Endothelial cell of umbilical vein (primary cell): ENCODE measurements around the gene KIF6. TPM values are rescaled to one million over a fixed set of nuclear protein-coding genes. Genes with fewer than 3 reads are reported as not detected.

Experiments used
- BruUV-seq: library from RNA; stranded (reverse); fragments of 400-500 nt; replicated peaks from 2 replicates; lab custom pipeline; 2021; lab: Mats Ljungman, UMichigan
- CTCF ChIA-PET: fragments of 300-600, 350-600 bp; sonication (Branson Sonifier 250); formaldehyde crosslinking; loops from one replicate; lab custom pipeline; 2021; ENCODE audit warnings: antibody characterized with exemption, inconsistent platforms; lab: Charles Lee
- POLR2A ChIA-PET: fragments of 300-600, 350-600 bp; sonication (Branson Sonifier 250); formaldehyde crosslinking; loops from one replicate; lab custom pipeline; 2021; ENCODE audit warnings: antibody characterized with exemption, inconsistent platforms; lab: Charles Lee
- DNase-seq: peaks from one replicate; pipeline ENCODE4 v3.0.0-alpha.2; 2011; ENCODE audit warnings: low read depth, low spot score
- FAIRE-seq: peaks from 2 replicates; lab custom pipeline; 2011; peaks lifted over from hg19 to GRCh38; lab: Jason Lieb, UNC
- H2AFZ ChIP-seq: 2 replicates; pipeline ENCODE4 v1.6.0; 2012; ENCODE audit warnings: low read depth, low read length, control low read depth, inconsistent platforms
- H3K27ac ChIP-seq: 2 replicates; pipeline ENCODE4 v1.5.1; 2011; ENCODE audit warnings: low read depth, mild to moderate bottlenecking, control low read depth, low read length, moderate library complexity; ENCODE audit not compliant: insufficient read depth
- H3K27me3 ChIP-seq, 2 experiments: 2 replicates each; pipeline versions ENCODE4 v1.6.0 to v1.6.1; 2011; ENCODE audit warnings: low read length in 2 of 2, mixed read lengths in 1 of 2; ENCODE audit not compliant: control insufficient read depth in 2 of 2, insufficient read depth in 2 of 2
- H3K36me3 ChIP-seq, 2 experiments: 2 replicates in 1 of 2; 3 replicates in 1 of 2; pipeline ENCODE4 v1.5.1; 2011; ENCODE audit warnings: low read length in 2 of 2, mild to moderate bottlenecking in 1 of 2, moderate library complexity in 1 of 2; ENCODE audit not compliant: control insufficient read depth in 2 of 2, insufficient read depth in 2 of 2; ENCODE audit errors: extremely low read depth in 1 of 2
- H3K4me1 ChIP-seq: 3 replicates; pipeline ENCODE4 v1.5.1; 2011; ENCODE audit warnings: mild to moderate bottlenecking, low read length; ENCODE audit not compliant: control insufficient read depth, insufficient read depth; ENCODE audit errors: extremely low read depth
- H3K4me2 ChIP-seq: 2 replicates; pipeline ENCODE4 v1.6.1; 2011; ENCODE audit warnings: low read length, control low read depth, mixed read lengths; ENCODE audit not compliant: insufficient read depth
- H3K4me3 ChIP-seq, 3 experiments: fragments of 200-600 bp in 1 of 3; sonication (generic), shearing (Covaris generic) in 1 of 3; replicated peaks in 1 of 3; 2 replicates each; pipeline ENCODE4 v1.5.1; 2011 to 2016; ENCODE audit warnings: control low read depth in 3 of 3, low read length in 3 of 3, mild to moderate bottlenecking in 2 of 3, inconsistent platforms in 1 of 3, low read depth in 1 of 3, moderate library complexity in 1 of 3; ENCODE audit not compliant: insufficient read depth in 1 of 3
- H3K79me2 ChIP-seq: 2 replicates; pipeline ENCODE4 v1.6.0; 2012; ENCODE audit warnings: low read length, inconsistent platforms; ENCODE audit not compliant: control insufficient read depth, insufficient read depth
- H3K9ac ChIP-seq: replicated peaks from 2 replicates; pipeline ENCODE3; 2011; ENCODE audit warnings: low read length, control low read depth; ENCODE audit not compliant: insufficient read depth; ENCODE audit errors: extremely low read depth
- H3K9me1 ChIP-seq: replicated peaks from 3 replicates; pipeline ENCODE4 v1.6.0; 2011; ENCODE audit warnings: mild to moderate bottlenecking, low read length; ENCODE audit not compliant: control insufficient read depth, insufficient read depth; ENCODE audit errors: extremely low read depth
- H3K9me3 ChIP-seq: replicated peaks from 2 replicates; pipeline ENCODE4 v1.5.1; 2012; ENCODE audit warnings: low read length, inconsistent platforms; ENCODE audit not compliant: control insufficient read depth, insufficient read depth
- H4K20me1 ChIP-seq: replicated peaks from 2 replicates; pipeline ENCODE3; 2011; ENCODE audit warnings: mild to moderate bottlenecking, low read length; ENCODE audit not compliant: control insufficient read depth, insufficient read depth; ENCODE audit errors: extremely low read depth
- CTCF ChIP-seq, 2 donors: IDR thresholded peaks; 1 replicate in 1 of 2; 2 replicates in 1 of 2; pipeline ENCODE4 v1.5.1; 2011; ENCODE audit warnings: low read length in 2 of 2, mild to moderate bottlenecking in 2 of 2, moderate library complexity in 2 of 2, control low read depth in 1 of 2, inconsistent platforms in 1 of 2, low read depth in 1 of 2; ENCODE audit not compliant: insufficient read depth in 1 of 2; ENCODE audit errors: extremely low read depth in 1 of 2
- EZH2 ChIP-seq: IDR thresholded peaks from 2 replicates; pipeline ENCODE4 v1.6.1; 2012; ENCODE audit warnings: borderline replicate concordance, low read depth, mild to moderate bottlenecking, moderate library complexity, low read length, inconsistent platforms; ENCODE audit not compliant: severe bottlenecking
- GATA2 ChIP-seq: IDR thresholded peaks from 2 replicates; pipeline ENCODE4 v1.7.0; 2011; ENCODE audit warnings: low read depth, mild to moderate bottlenecking, moderate library complexity, mixed read lengths, low read length; ENCODE audit not compliant: insufficient read length, insufficient read depth
- JUN ChIP-seq: IDR thresholded peaks from 2 replicates; pipeline ENCODE4 v1.6.1; 2011; ENCODE audit warnings: borderline replicate concordance, low read depth; ENCODE audit not compliant: insufficient read length, insufficient read depth
- MAX ChIP-seq: IDR thresholded peaks from 2 replicates; pipeline ENCODE4 v1.6.1; 2011; ENCODE audit not compliant: insufficient read depth, insufficient read length
- MYC ChIP-seq: IDR thresholded peaks from one replicate; pipeline ENCODE4 v1.6.1; 2011; ENCODE audit warnings: mild to moderate bottlenecking, low read depth, low read length
- POLR2A ChIP-seq: IDR thresholded peaks from 2 replicates; pipeline ENCODE4 v1.6.1; 2012; ENCODE audit warnings: low read depth, mild to moderate bottlenecking, control low read depth, low read length
- POLR2AphosphoS5 ChIP-seq: IDR thresholded peaks from 2 replicates; pipeline ENCODE4 v1.6.1; 2012; ENCODE audit warnings: low read depth, mild to moderate bottlenecking, control low read depth, low read length, moderate library complexity; ENCODE audit not compliant: insufficient read depth
- dilution Hi-C: fragments of 300-500 bp; cut with MboI; formaldehyde crosslinking; loops from one replicate; pipeline ENCODE4 v1.15.0; 2019; ENCODE audit warnings: low sequenced_read_pairs; ENCODE audit not compliant: extremely low pct_ligation_motif_present
- intact Hi-C: fragments of 100-400 bp; cut with micrococcal nuclease; formaldehyde crosslinking; loops from one replicate; pipeline ENCODE4 v1.10.0; 2022
- polyA plus RNA-seq, 4 experiments: library from polyadenylated mRNA; depleted of rRNA in 3 of 4; stranded (reverse) in 3 of 4; unstranded in 1 of 4; fragments of >200 nt; gene quantifications; 2 replicates each; pipeline versions ENCODE4 v1.2.1 to v1.2.3, GENCODE V29; 2011 to 2012; ENCODE audit warnings: missing spikeins in 1 of 4
- total RNA-seq: library from RNA; stranded (reverse); gene quantifications from 2 replicates; pipeline ENCODE4 v1.2.3, GENCODE V29; 2021

KIF6 gene
- total and polyA plus RNA-seq, 2 donors (not counting 3 experiments of a cell fraction or from before 2014, with no cell fraction given) = not detected

- FAIRE-seq (no peak), DNase-seq (no peak)
- ChIA-PET CTCF (no interaction called here), POLR2A (no interaction called here)
- Histone ChIP-seq H3K9me3 (no peaks in the 10 kb centered on the region), H4K20me1 (no peaks in the 10 kb centered on the region), H3K27me3 (no peaks in the 10 kb centered on the region), H3K36me3 (no peaks in the 10 kb centered on the region), H3K4me2 (no peak overlapping the region), H3K9ac (no peak overlapping the region), H3K4me1 (no peaks in the 10 kb centered on the region), H3K27ac (no peak overlapping the region), H2AFZ (no peak overlapping the region), H3K4me3 (no peak overlapping the region), H3K9me1 (no peaks in the 10 kb centered on the region), H3K79me2 (no peaks in the 10 kb centered on the region)
- TF ChIP-seq CTCF (IDR thresholded peaks at IDR 0.05; ENCODE audit: extremely low read depth in 1 of 2, insufficient read depth in 1 of 2, low read depth in 1 of 2, low read length in 2 of 2) (no peak), MYC (no peak), POLR2A (no peak), POLR2AphosphoS5 (no peak), GATA2 (no peak), MAX (no peak), EZH2 (no peak), JUN (no peak)
- BruUV-seq = no TSS peak
- dilution Hi-C loops = no loop called here
- intact Hi-C loops = no loop called here
These were observed 314.2 kb downstream of the KIF6 start for GRCh38 chr6:39411001-39411400.
